ENCODE data around the gene CLEC12A. TPM values are rescaled to one million over a fixed set of nuclear protein-coding genes. Genes with fewer than 3 reads are reported as not detected.

Gene CLEC12A
- total RNA-seq, 1 experiment from 2014 or later: not detected

DNA sequence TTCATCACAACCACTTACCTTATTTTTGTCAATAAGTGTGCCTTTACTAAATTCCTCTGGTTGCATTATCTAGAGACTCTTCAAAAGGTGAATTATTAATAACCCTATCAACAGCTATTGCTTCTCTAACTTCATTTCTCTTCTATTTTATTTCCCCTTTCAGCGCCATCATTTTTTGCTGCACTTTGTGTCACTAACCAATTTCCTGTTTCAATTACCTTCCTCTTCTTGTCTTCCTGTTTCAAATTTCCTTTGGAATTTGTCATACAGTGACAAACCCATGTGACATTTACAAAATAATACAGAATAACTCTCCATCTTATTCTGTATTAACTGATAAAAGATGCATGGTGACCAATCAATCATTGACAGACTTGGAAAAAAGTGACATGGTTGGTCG lies 26.8 kb upstream of the CLEC12A start:
- Histone ChIP-seq H4K20me1 (ENCODE audit: insufficient read depth) (no peaks in the 10 kb centered on the region), H3K27me3 (ENCODE audit: insufficient read depth, low read length) (peaks cover 64% of the 10 kb centered on the region), H3K9ac (ENCODE audit: low read length) (no peak overlapping the region), H3K4me1 (ENCODE audit: control insufficient read depth in 1 of 2, insufficient read depth in 2 of 2, low read length in 2 of 2) (no peaks in the 10 kb centered on the region), H2AFZ (ENCODE audit: low read depth, low read length, poor library complexity, severe bottlenecking) (no peak overlapping the region), H3K36me3 (ENCODE audit: control insufficient read depth in 1 of 2, insufficient read depth in 2 of 2, low read length in 2 of 2) (no peaks in the 10 kb centered on the region), H3K79me2 (ENCODE audit: insufficient read depth, low read length) (no peaks in the 10 kb centered on the region), H3K9me2 (ENCODE audit: insufficient read depth) (no peaks in the 10 kb centered on the region), H3K9me3 (ENCODE audit: control insufficient read depth in 1 of 2, insufficient read depth in 1 of 2, low read depth in 1 of 2, low read length in 2 of 2) (no peaks in the 10 kb centered on the region), H3K4me3 (replicated peaks in 1 of 2; ENCODE audit: low read depth in 1 of 2, low read length in 2 of 2) (no peak overlapping the region), H3K4me2 (ENCODE audit: low read length) (no peak overlapping the region), H3K27ac (ENCODE audit: low read depth, low read length) (no peak overlapping the region)
- TF ChIP-seq RAD21 (IDR thresholded peaks at IDR 0.05; ENCODE audit: low read depth) (no peak), EZH2 (IDR thresholded peaks at IDR 0.05) (no peak), JUND (IDR thresholded peaks at IDR 0.05) (no peak), SP1 (IDR thresholded peaks at IDR 0.05; ENCODE audit: low read depth) (no peak), TCF7L2 (IDR thresholded peaks at IDR 0.05; ENCODE audit: borderline replicate concordance, extremely low read depth, insufficient read depth, insufficient read length) (no peak), ZFX (IDR thresholded peaks at IDR 0.05) (no peak), FOSL1 (IDR thresholded peaks at IDR 0.05; ENCODE audit: low read depth) (no peak), ZNF274 (IDR thresholded peaks at IDR 0.05; ENCODE audit: low read depth, low read length) (no peak), CBX3 (IDR thresholded peaks at IDR 0.05; ENCODE audit: low read depth) (no peak), SIN3A (IDR thresholded peaks at IDR 0.05; ENCODE audit: low read depth) (no peak), POLR2AphosphoS5 (IDR thresholded peaks at IDR 0.05; ENCODE audit: low read depth, low read length) (no peak), ELF1 (IDR thresholded peaks at IDR 0.05; ENCODE audit: borderline replicate concordance, low read depth) (no peak), YY1 (IDR thresholded peaks at IDR 0.05; ENCODE audit: extremely low read depth, insufficient replicate concordance, low read depth, low read length) (no peak)
- TF ChIP-seq, protein P1, sequence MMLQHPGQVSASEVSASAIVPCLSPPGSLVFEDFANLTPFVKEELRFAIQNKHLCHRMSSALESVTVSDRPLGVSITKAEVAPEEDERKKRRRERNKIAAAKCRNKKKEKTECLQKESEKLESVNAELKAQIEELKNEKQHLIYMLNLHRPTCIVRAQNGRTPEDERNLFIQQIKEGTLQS (IDR thresholded peaks at IDR 0.05): no peak
- TF ChIP-seq, protein P2, sequence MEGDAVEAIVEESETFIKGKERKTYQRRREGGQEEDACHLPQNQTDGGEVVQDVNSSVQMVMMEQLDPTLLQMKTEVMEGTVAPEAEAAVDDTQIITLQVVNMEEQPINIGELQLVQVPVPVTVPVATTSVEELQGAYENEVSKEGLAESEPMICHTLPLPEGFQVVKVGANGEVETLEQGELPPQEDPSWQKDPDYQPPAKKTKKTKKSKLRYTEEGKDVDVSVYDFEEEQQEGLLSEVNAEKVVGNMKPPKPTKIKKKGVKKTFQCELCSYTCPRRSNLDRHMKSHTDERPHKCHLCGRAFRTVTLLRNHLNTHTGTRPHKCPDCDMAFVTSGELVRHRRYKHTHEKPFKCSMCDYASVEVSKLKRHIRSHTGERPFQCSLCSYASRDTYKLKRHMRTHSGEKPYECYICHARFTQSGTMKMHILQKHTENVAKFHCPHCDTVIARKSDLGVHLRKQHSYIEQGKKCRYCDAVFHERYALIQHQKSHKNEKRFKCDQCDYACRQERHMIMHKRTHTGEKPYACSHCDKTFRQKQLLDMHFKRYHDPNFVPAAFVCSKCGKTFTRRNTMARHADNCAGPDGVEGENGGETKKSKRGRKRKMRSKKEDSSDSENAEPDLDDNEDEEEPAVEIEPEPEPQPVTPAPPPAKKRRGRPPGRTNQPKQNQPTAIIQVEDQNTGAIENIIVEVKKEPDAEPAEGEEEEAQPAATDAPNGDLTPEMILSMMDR (IDR thresholded peaks at IDR 0.05 in 2 of 3, conservative IDR thresholded peaks at IDR 0.05 in 1 of 3; ENCODE audit: borderline replicate concordance in 1 of 3, insufficient read depth in 1 of 3, low read depth in 2 of 3, low read length in 2 of 3): no peak
- TF ChIP-seq, protein P3, sequence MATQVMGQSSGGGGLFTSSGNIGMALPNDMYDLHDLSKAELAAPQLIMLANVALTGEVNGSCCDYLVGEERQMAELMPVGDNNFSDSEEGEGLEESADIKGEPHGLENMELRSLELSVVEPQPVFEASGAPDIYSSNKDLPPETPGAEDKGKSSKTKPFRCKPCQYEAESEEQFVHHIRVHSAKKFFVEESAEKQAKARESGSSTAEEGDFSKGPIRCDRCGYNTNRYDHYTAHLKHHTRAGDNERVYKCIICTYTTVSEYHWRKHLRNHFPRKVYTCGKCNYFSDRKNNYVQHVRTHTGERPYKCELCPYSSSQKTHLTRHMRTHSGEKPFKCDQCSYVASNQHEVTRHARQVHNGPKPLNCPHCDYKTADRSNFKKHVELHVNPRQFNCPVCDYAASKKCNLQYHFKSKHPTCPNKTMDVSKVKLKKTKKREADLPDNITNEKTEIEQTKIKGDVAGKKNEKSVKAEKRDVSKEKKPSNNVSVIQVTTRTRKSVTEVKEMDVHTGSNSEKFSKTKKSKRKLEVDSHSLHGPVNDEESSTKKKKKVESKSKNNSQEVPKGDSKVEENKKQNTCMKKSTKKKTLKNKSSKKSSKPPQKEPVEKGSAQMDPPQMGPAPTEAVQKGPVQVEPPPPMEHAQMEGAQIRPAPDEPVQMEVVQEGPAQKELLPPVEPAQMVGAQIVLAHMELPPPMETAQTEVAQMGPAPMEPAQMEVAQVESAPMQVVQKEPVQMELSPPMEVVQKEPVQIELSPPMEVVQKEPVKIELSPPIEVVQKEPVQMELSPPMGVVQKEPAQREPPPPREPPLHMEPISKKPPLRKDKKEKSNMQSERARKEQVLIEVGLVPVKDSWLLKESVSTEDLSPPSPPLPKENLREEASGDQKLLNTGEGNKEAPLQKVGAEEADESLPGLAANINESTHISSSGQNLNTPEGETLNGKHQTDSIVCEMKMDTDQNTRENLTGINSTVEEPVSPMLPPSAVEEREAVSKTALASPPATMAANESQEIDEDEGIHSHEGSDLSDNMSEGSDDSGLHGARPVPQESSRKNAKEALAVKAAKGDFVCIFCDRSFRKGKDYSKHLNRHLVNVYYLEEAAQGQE (IDR thresholded peaks at IDR 0.05; ENCODE audit: low read depth): no peak
- TF ChIP-seq, protein P4, sequence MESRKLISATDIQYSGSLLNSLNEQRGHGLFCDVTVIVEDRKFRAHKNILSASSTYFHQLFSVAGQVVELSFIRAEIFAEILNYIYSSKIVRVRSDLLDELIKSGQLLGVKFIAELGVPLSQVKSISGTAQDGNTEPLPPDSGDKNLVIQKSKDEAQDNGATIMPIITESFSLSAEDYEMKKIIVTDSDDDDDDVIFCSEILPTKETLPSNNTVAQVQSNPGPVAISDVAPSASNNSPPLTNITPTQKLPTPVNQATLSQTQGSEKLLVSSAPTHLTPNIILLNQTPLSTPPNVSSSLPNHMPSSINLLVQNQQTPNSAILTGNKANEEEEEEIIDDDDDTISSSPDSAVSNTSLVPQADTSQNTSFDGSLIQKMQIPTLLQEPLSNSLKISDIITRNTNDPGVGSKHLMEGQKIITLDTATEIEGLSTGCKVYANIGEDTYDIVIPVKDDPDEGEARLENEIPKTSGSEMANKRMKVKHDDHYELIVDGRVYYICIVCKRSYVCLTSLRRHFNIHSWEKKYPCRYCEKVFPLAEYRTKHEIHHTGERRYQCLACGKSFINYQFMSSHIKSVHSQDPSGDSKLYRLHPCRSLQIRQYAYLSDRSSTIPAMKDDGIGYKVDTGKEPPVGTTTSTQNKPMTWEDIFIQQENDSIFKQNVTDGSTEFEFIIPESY (IDR thresholded peaks at IDR 0.05; ENCODE audit: extremely low read depth, insufficient replicate concordance, low read length): no peak
- intact Hi-C loops (cut with micrococcal nuclease): loop anchor here (5.0 kb wide), 1 partner anchor 198 kb away; no protein-coding TSS in a partner anchor
- BruUV-seq (replicated peaks): no TSS peak
- POLR2A ChIA-PET: no interaction called here
- RAD21 ChIA-PET (ENCODE audit: low non-redundant PET in 1 of 2, low total read pairs in 2 of 2, uncharacterized antibody in 2 of 2, unreplicated experiment in 2 of 2): no interaction called here
- no peak for DNase-seq (ENCODE audit: low read depth, low spot score)
- CTCF ChIA-PET: interaction anchor here (1.1 kb wide), 1 partner anchor 195 kb away, joined by 3 read pairs; no protein-coding TSS in a partner anchor
- no peak for ATAC-seq

Measured in HCT116 (cell line).